ENCODE data around the gene SNCB. TPM values are rescaled to one million over a fixed set of nuclear protein-coding genes. Genes with fewer than 3 reads are reported as not detected.

SNCB gene
- total RNA-seq, 1 donor = not detected

DNA sequence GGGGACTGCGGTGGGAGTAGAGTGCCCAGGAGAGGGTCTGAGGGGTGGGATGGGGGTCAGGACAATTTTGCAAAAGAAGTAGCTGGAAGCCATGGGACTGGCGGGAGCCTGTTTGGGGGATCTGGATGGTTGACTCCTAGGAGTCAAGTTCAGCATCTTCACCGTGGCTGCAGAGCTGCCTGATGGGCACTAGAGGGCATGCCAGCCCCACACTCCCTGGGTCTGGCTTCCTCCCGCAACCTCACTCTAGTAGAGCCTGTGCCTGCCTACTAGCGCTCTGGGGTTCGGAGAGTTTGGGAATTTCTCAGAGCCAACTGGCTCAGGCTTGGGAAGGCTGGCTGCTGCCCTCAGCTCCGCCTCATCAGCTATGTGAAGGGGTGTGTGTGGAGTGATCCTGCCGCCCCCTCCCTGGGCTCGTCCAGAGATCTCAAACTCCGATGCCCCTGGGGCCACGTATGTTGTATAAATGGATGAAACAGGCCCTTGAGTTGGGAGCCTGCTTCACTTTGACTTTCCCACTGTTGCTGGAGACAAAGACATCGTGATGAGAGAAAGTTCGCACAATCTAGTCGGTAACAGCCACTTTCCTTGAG, 27.8 kb upstream of the SNCB start:
- DNase-seq (ENCODE audit: low read depth) = peak; percentile 61
- no peak overlapping the region for H3K4me3 ChIP-seq (ENCODE audit: low read depth, low read length)
- TF ChIP-seq, protein P1, sequence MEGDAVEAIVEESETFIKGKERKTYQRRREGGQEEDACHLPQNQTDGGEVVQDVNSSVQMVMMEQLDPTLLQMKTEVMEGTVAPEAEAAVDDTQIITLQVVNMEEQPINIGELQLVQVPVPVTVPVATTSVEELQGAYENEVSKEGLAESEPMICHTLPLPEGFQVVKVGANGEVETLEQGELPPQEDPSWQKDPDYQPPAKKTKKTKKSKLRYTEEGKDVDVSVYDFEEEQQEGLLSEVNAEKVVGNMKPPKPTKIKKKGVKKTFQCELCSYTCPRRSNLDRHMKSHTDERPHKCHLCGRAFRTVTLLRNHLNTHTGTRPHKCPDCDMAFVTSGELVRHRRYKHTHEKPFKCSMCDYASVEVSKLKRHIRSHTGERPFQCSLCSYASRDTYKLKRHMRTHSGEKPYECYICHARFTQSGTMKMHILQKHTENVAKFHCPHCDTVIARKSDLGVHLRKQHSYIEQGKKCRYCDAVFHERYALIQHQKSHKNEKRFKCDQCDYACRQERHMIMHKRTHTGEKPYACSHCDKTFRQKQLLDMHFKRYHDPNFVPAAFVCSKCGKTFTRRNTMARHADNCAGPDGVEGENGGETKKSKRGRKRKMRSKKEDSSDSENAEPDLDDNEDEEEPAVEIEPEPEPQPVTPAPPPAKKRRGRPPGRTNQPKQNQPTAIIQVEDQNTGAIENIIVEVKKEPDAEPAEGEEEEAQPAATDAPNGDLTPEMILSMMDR (IDR thresholded peaks at IDR 0.05; ENCODE audit: insufficient read depth, low read depth, low read length) = peak; percentile 88

GRCh38 chr5:176656467-176656990, 26.2 kb upstream of the SNCB start:
- DNase-seq (ENCODE audit: low read depth) = no peak
- no peak overlapping the region for H3K4me3 ChIP-seq (ENCODE audit: low read depth, low read length)
- TF ChIP-seq, protein P1 (IDR thresholded peaks at IDR 0.05; ENCODE audit: insufficient read depth, low read depth, low read length) = no peak

DNA sequence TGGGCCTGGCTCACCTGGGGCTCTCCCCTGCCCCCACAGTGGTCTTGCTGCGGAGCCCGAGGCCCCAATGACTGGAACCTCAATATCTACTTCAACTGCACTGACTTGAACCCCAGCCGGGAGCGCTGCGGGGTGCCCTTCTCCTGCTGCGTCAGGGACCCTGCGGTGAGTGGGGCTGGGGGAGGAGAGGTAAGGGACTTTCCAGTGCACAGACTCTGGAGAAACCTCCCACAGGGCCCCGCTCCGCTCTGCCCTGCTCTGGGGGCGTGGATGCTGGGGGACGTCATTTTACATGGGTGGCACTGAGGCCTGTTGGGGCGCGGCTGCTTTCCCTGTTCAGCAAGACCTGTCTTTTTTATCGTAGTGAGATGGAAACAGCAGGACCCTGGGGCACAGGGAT, 24.5 kb upstream of the SNCB start:
- H3K4me3 ChIP-seq (ENCODE audit: low read depth, low read length) = no peak overlapping the region
- no peak for DNase-seq (ENCODE audit: low read depth)
- TF ChIP-seq, protein P1 (IDR thresholded peaks at IDR 0.05; ENCODE audit: insufficient read depth, low read depth, low read length) = no peak

DNA sequence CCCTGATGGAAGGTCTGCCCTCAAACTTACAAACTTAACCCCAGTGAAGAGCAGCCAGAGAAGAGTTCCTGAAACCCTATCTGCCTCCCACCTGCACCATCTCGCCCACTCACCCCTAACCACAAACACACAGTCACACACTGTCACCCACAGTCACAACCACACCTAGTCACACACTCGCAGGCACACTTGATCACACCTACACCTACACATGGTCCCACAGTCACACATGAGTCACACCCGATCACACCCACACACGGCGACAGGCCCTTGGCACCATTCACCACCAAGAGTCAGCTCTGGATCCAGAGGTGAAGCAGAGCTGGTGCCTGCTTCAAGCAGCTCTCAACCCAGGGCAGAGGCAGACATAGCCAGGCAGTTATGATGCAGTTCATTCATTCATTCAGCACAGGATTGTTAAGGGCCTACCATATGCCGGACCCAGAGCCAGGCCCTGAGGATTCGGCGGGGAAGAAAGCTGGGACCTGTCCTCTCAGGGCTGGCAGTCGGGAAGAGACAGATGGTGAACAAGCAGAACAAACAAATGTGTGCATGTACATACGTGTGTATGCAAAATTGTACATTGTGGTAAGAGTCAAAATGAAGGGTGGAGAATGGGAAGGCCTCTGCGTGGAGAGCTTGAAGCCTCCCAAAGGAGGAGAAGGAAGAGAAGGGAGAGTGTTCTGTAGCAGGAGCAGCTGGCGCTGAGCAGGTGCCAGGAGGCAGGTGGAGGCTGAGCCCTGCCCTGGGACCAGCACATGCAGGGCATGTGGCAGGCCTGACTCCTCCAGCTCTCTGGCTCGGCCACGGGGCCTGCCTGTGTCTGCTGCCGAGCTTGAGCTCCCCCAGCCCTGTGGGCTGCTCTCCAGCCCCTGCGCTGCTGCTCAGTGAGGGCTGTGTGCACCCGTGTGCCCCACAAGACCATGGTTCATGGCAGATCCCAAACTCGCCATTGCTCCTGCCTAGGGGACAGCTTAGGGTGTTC, 23.4 kb upstream of the SNCB start:
- DNase-seq (ENCODE audit: low read depth) = no peak
- TF ChIP-seq, protein P1 (IDR thresholded peaks at IDR 0.05; ENCODE audit: insufficient read depth, low read depth, low read length) = no peak
- H3K4me3 ChIP-seq (ENCODE audit: low read depth, low read length) = no peak overlapping the region

- no peak overlapping the region for H3K4me3 ChIP-seq (ENCODE audit: low read depth, low read length)
- TF ChIP-seq, protein P1 (IDR thresholded peaks at IDR 0.05; ENCODE audit: insufficient read depth, low read depth, low read length) = no peak
- no peak for DNase-seq (ENCODE audit: low read depth)
Measured at GRCh38 chr5:176652136-176652535, 21.8 kb upstream of the SNCB start.

DNA sequence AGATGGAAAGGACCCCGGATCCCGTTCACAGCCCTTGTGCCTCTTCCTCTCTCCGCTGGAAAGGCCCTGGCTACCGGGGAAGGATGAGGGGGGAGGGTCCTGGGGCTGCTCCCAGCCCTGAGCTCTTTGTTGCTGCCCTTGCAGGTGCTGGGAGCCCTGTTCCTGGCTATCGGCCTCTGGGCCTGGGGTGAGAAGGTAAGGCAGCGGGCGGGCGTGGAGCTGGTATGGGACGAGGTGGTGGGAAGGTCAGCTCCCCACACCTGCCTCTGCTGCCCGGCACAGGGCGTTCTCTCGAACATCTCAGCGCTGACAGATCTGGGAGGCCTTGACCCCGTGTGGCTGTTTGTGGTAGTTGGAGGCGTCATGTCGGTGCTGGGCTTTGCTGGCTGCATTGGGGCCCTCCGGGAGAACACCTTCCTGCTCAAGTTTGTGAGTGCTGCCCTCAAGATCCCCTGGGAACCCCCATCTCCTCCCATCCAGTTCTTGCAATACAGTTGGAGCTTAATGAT, 21.2 kb upstream of the SNCB start:
- H3K4me3 ChIP-seq (ENCODE audit: low read depth, low read length) = no peak overlapping the region
- DNase-seq (ENCODE audit: low read depth) = no peak
- TF ChIP-seq, protein P1 (IDR thresholded peaks at IDR 0.05; ENCODE audit: insufficient read depth, low read depth, low read length) = no peak
